K562 (cell line): ENCODE data around the gene GNG7. TPM values are rescaled to one million over a fixed set of nuclear protein-coding genes. Genes with fewer than 3 reads are reported as not detected.
A peak's percentile ranks its signal among the peaks of the same experiment; 100 is the strongest.

Source experiments
- EGR1 ChIP-seq: fragments of 450-650 bp; conservative IDR thresholded peaks from 2 replicates; pipeline ENCODE4 v1.6.1; 2017; ENCODE audit warnings: mild to moderate bottlenecking
- GTF2B ChIP-seq: IDR thresholded peaks from 2 replicates; pipeline ENCODE4 v1.6.1; 2011; ENCODE audit not compliant: insufficient read length; ENCODE audit errors: extremely low read depth
- NCOR1 ChIP-seq: fragments of 450-650 bp; IDR thresholded peaks from 2 replicates; pipeline ENCODE4 v1.6.1; 2016; ENCODE audit warnings: mild to moderate bottlenecking, moderate library complexity
- PML ChIP-seq: IDR thresholded peaks from 2 replicates; pipeline ENCODE4 v1.6.1; 2012; ENCODE audit warnings: low read length, inconsistent platforms
- PRDM10 ChIP-seq: fragments of 450-650 bp; IDR thresholded peaks from 2 replicates; pipeline ENCODE4 v1.6.1; 2018; ENCODE audit not compliant: partially characterized antibody
- TFE3 ChIP-seq: fragments of 450-650 bp; formaldehyde crosslinking; IDR thresholded peaks from 2 replicates; pipeline ENCODE4 v1.4.0; 2020; ENCODE audit warnings: mild to moderate bottlenecking, mixed read lengths
- ZFP30 ChIP-seq: fragments of 250-450 bp; sonication (Bioruptor Pico); IDR thresholded peaks from 2 replicates; pipeline ENCODE4 v1.8.0; 2022; ENCODE audit warnings: moderate library complexity, mild to moderate bottlenecking, inconsistent platforms, borderline replicate concordance
- ZFX ChIP-seq: sonication (generic); formaldehyde crosslinking; IDR thresholded peaks from 2 replicates; pipeline ENCODE4 v1.8.0; 2022; ENCODE audit warnings: mild to moderate bottlenecking, missing genetic modification reagents, moderate library complexity
- ZNF232 ChIP-seq: sonication (generic); formaldehyde crosslinking; IDR thresholded peaks from 2 replicates; pipeline ENCODE4 v1.8.0; 2022; ENCODE audit warnings: mild to moderate bottlenecking, missing genetic modification reagents
- ZNF263 ChIP-seq: sonication (generic); formaldehyde crosslinking; IDR thresholded peaks from 2 replicates; pipeline ENCODE4 v1.8.0; 2022; ENCODE audit warnings: mild to moderate bottlenecking, missing genetic modification reagents, borderline replicate concordance
- ZNF589 ChIP-seq: fragments of 200-800 bp; sonication (Bioruptor generic); IDR thresholded peaks from 2 replicates; pipeline ENCODE4 v1.6.1; 2016; ENCODE audit warnings: low read depth, missing genetic modification characterization, missing compliant biosample characterization
- ZNF707 ChIP-seq: fragments of 250-450 bp; sonication (Bioruptor Pico); conservative IDR thresholded peaks from 2 replicates; pipeline ENCODE4 v1.8.0; 2022; ENCODE audit warnings: inconsistent platforms, mild to moderate bottlenecking, moderate library complexity
- polyA plus RNA-seq, 8 experiments: library from polyadenylated mRNA; depleted of rRNA in 4 of 8; stranded (reverse) in 5 of 8; unstranded in 3 of 8; fragments of >200 nt; fragmentation: Nextera tagmentation in 2 of 8; fragmentation: Illumina TruSeq in 1 of 8; extraction: Ambion mirVana in 2 of 8; extraction: Trizol in 1 of 8; gene quantifications; 2 replicates each; pipeline versions ENCODE4 v1.2.1 to v1.2.3, GENCODE V29; 2011 to 2014; ENCODE audit warnings: inconsistent platforms in 1 of 8, missing spikeins in 1 of 8
- total RNA-seq, 7 experiments: library from RNA; depleted of rRNA in 6 of 7; stranded (reverse); fragments of >200 nt in 6 of 7; fragmentation: Illumina TruSeq in 2 of 7; extraction: Trizol in 2 of 7; gene quantifications; 2 replicates each; pipeline versions ENCODE4 v1.2.1 to v1.2.3, GENCODE V29; 2011 to 2021; ENCODE audit warnings: low replicate concordance in 1 of 7
- TF ChIP-seq, protein P1 (sequence below): fragments of 250-450 bp; sonication (Bioruptor Pico); IDR thresholded peaks from 2 replicates; pipeline ENCODE4 v1.4.0; 2020; ENCODE audit warnings: mild to moderate bottlenecking
- TF ChIP-seq, protein P2 (sequence below): fragments of 250-450 bp; sonication (Bioruptor Pico); IDR thresholded peaks from 2 replicates; pipeline ENCODE4 v1.5.0; 2020; ENCODE audit warnings: mild to moderate bottlenecking
- TF ChIP-seq, protein P3 (sequence below): sonication (generic); formaldehyde crosslinking; IDR thresholded peaks from 2 replicates; pipeline ENCODE4 v1.9.0; 2022; ENCODE audit warnings: mild to moderate bottlenecking, missing genetic modification reagents
- TF ChIP-seq, protein P4 (sequence below): sonication (generic); formaldehyde crosslinking; IDR thresholded peaks from 2 replicates; pipeline ENCODE4 v1.8.1; 2022; ENCODE audit warnings: missing genetic modification reagents

Gene GNG7
- total and polyA plus RNA-seq, 9 of the 15 experiments (the other 6 are each of a cell fraction or from before 2014, with no cell fraction given) = 0.01 to 0.20 (median 0.06) TPM; not detected in 1

- TF ChIP-seq, protein P1, sequence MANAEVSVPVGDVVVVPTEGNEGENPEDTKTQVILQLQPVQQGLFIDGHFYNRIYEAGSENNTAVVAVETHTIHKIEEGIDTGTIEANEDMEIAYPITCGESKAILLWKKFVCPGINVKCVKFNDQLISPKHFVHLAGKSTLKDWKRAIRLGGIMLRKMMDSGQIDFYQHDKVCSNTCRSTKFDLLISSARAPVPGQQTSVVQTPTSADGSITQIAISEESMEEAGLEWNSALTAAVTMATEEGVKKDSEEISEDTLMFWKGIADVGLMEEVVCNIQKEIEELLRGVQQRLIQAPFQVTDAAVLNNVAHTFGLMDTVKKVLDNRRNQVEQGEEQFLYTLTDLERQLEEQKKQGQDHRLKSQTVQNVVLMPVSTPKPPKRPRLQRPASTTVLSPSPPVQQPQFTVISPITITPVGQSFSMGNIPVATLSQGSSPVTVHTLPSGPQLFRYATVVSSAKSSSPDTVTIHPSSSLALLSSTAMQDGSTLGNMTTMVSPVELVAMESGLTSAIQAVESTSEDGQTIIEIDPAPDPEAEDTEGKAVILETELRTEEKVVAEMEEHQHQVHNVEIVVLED (CRISPR knock-in tag) = no peak
- no peak for TF ChIP-seq ZNF232
- 0 out of 2 replicates have a peak, but pooled peaks have one; percentile 40 for TF ChIP-seq ZNF589
- TF ChIP-seq ZNF707 (CRISPR knock-in tag) = no peak
- no peak for TF ChIP-seq PRDM10
- no peak for TF ChIP-seq TFE3
- TF ChIP-seq ZNF263 (CRISPR knock-in tag) = no peak; the same call in 1 of the 2 replicates
- no peak for TF ChIP-seq PML
- TF ChIP-seq EGR1 = peak; percentile 96
- TF ChIP-seq, protein P2, sequence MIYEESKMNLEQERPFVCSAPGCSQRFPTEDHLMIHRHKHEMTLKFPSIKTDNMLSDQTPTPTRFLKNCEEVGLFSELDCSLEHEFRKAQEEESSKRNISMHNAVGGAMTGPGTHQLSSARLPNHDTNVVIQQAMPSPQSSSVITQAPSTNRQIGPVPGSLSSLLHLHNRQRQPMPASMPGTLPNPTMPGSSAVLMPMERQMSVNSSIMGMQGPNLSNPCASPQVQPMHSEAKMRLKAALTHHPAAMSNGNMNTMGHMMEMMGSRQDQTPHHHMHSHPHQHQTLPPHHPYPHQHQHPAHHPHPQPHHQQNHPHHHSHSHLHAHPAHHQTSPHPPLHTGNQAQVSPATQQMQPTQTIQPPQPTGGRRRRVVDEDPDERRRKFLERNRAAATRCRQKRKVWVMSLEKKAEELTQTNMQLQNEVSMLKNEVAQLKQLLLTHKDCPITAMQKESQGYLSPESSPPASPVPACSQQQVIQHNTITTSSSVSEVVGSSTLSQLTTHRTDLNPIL (CRISPR knock-in tag) = no peak
- TF ChIP-seq ZFP30 = no peak
- TF ChIP-seq NCOR1 = peak; percentile 36; the same call in 1 of the 2 replicates
- no peak for TF ChIP-seq GTF2B
- TF ChIP-seq, protein P3, sequence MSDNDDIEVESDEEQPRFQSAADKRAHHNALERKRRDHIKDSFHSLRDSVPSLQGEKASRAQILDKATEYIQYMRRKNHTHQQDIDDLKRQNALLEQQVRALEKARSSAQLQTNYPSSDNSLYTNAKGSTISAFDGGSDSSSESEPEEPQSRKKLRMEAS (CRISPR knock-in tag) = no peak
- TF ChIP-seq ZFX = no peak
- TF ChIP-seq, protein P4, sequence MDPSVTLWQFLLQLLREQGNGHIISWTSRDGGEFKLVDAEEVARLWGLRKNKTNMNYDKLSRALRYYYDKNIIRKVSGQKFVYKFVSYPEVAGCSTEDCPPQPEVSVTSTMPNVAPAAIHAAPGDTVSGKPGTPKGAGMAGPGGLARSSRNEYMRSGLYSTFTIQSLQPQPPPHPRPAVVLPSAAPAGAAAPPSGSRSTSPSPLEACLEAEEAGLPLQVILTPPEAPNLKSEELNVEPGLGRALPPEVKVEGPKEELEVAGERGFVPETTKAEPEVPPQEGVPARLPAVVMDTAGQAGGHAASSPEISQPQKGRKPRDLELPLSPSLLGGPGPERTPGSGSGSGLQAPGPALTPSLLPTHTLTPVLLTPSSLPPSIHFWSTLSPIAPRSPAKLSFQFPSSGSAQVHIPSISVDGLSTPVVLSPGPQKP (CRISPR knock-in tag) = no peak
These were observed 228.1 kb downstream of the GNG7 start (continued) for GRCh38 chr19:2474232-2475017.
